HepG2 (cell line): Measurements from ENCODE around the gene ZNF626. TPM values are rescaled to one million over a fixed set of nuclear protein-coding genes. Genes with fewer than 3 reads are reported as not detected.

Experiments used
- ATF2 ChIP-seq: sonication (generic); formaldehyde crosslinking; IDR thresholded peaks from 2 replicates; pipeline ENCODE4 v1.4.0; 2020; ENCODE audit warnings: missing genetic modification reagents
- DDIT3 ChIP-seq: sonication (generic); formaldehyde crosslinking; IDR thresholded peaks from 2 replicates; pipeline ENCODE4 v1.4.0; 2020; ENCODE audit warnings: mild to moderate bottlenecking, missing genetic modification reagents
- DMAP1 ChIP-seq: IDR thresholded peaks from 2 replicates; pipeline ENCODE4 v1.6.1; 2016
- ETV5 ChIP-seq: IDR thresholded peaks from 2 replicates; pipeline ENCODE4 v1.6.1; 2018; ENCODE audit warnings: missing biosample characterization, missing genetic modification reagents, inconsistent platforms, borderline replicate concordance
- PHF21A ChIP-seq: sonication (generic); formaldehyde crosslinking; IDR thresholded peaks from 2 replicates; pipeline ENCODE4 v1.5.0; 2020; ENCODE audit warnings: mild to moderate bottlenecking, missing genetic modification reagents
- SOX13 ChIP-seq, 3 experiments: fragments of 450-650 bp in 1 of 3; sonication (generic) in 1 of 3; formaldehyde crosslinking in 1 of 3; IDR thresholded peaks in 2 of 3; conservative IDR thresholded peaks in 1 of 3; 2 replicates each; pipeline versions ENCODE4 v1.5.0 to v1.6.1; 2016 to 2020; ENCODE audit warnings: antibody characterized with exemption in 1 of 3, mild to moderate bottlenecking in 1 of 3, missing compliant biosample characterization in 1 of 3, missing genetic modification reagents in 1 of 3, moderate library complexity in 1 of 3
- THRA ChIP-seq: sonication (generic); formaldehyde crosslinking; IDR thresholded peaks from 2 replicates; pipeline ENCODE4 v1.4.0; 2020; ENCODE audit warnings: missing genetic modification reagents, borderline replicate concordance
- ZFAT ChIP-seq: sonication (generic); formaldehyde crosslinking; conservative IDR thresholded peaks from 2 replicates; pipeline ENCODE4 v1.8.1; 2023; ENCODE audit warnings: missing genetic modification reagents, inconsistent platforms
- ZFP91 ChIP-seq: sonication (generic); formaldehyde crosslinking; IDR thresholded peaks from 2 replicates; pipeline ENCODE4 v1.9.0; 2022; ENCODE audit warnings: missing genetic modification reagents, mild to moderate bottlenecking, borderline replicate concordance
- ZNF678 ChIP-seq: sonication (generic); formaldehyde crosslinking; IDR thresholded peaks from 2 replicates; pipeline ENCODE4 v1.4.0; 2020; ENCODE audit warnings: mild to moderate bottlenecking, missing genetic modification reagents
- ZNF777 ChIP-seq: sonication (generic); formaldehyde crosslinking; IDR thresholded peaks from 2 replicates; pipeline ENCODE4 v1.4.0; 2020; ENCODE audit warnings: missing genetic modification reagents
- ZSCAN30 ChIP-seq: sonication (generic); formaldehyde crosslinking; IDR thresholded peaks from 2 replicates; pipeline ENCODE4 v1.5.0; 2020; ENCODE audit warnings: mild to moderate bottlenecking, missing genetic modification reagents
- polyA plus RNA-seq, 8 experiments: library from polyadenylated mRNA; depleted of rRNA in 3 of 8; stranded (reverse) in 7 of 8; unstranded in 1 of 8; fragments of >200 nt; fragmentation: Illumina TruSeq in 4 of 8; extraction: Trizol in 4 of 8; gene quantifications; 2 replicates each; pipeline versions ENCODE4 v1.2.1 to v1.2.3, GENCODE V29; 2011 to 2016; ENCODE audit warnings: low read depth in 4 of 8, missing spikeins in 1 of 8, mixed read lengths in 1 of 8; ENCODE audit not compliant: insufficient read depth in 1 of 8
- total RNA-seq, 5 experiments: library from RNA; depleted of rRNA; stranded (reverse); fragments of >200 nt; fragmentation: Illumina TruSeq; extraction: Trizol; gene quantifications; 2 replicates each; pipeline ENCODE4 v1.2.3, GENCODE V29; 2016; ENCODE audit warnings: low read depth in 1 of 5
- TF ChIP-seq, protein P1 (sequence below): sonication (generic); formaldehyde crosslinking; IDR thresholded peaks from 2 replicates; pipeline ENCODE4 v1.5.0; 2020; ENCODE audit warnings: missing genetic modification reagents
- TF ChIP-seq, protein P2 (sequence below): sonication (generic); formaldehyde crosslinking; IDR thresholded peaks from 2 replicates; pipeline ENCODE4 v1.5.1; 2020; ENCODE audit warnings: missing genetic modification reagents, mild to moderate bottlenecking, borderline replicate concordance
- TF ChIP-seq, protein P3 (sequence below): sonication (generic); formaldehyde crosslinking; IDR thresholded peaks from 2 replicates; pipeline ENCODE4 v1.5.1; 2020; ENCODE audit warnings: missing genetic modification reagents, mild to moderate bottlenecking, borderline replicate concordance
- TF ChIP-seq, protein P4 (sequence below): sonication (generic); formaldehyde crosslinking; IDR thresholded peaks from 2 replicates; pipeline ENCODE4 v1.4.0; 2020; ENCODE audit warnings: mild to moderate bottlenecking, missing genetic modification reagents

The ZNF626 gene
- total and polyA plus RNA-seq, 2 of the 13 experiments (the other 11 are each of a cell fraction or from before 2014, with no cell fraction given): 3.5 to 4.1 TPM

DNA sequence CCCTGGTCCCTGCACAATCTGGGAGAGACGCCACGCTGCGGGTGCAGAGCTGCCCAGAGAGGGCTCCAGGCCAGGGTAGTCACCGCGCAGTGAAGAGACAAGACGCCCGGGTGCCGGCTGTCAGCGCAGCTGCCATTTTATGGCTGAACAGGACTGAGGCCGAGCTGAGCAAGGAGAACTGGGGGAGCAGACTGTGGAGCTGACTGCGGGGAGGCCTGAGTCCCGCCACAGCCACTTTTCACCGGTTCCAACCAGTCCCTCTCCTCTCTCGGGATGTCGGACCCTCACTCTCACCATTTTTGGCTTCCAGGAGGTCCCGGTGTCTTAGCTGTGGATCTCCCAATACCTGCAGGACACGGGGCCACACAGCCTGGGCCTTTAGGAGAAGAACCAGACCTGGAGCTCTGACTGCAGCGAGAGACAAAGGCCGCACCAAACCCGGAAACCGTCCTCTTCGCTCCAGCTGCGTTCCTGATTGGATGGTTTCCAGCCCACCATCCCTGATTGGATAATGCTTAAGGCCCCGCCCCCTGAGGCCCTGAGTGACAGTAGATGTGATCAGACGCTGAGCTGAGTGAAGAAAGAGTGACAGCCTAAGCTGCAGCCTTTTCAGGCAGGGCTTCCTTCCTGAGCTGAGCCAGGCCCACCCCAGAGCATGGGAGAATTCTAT is at the start of gene ZNF626 (continued):
- TF ChIP-seq, protein P1, sequence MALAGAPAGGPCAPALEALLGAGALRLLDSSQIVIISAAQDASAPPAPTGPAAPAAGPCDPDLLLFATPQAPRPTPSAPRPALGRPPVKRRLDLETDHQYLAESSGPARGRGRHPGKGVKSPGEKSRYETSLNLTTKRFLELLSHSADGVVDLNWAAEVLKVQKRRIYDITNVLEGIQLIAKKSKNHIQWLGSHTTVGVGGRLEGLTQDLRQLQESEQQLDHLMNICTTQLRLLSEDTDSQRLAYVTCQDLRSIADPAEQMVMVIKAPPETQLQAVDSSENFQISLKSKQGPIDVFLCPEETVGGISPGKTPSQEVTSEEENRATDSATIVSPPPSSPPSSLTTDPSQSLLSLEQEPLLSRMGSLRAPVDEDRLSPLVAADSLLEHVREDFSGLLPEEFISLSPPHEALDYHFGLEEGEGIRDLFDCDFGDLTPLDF (CRISPR knock-in tag): no peak
- TF ChIP-seq, protein P2, sequence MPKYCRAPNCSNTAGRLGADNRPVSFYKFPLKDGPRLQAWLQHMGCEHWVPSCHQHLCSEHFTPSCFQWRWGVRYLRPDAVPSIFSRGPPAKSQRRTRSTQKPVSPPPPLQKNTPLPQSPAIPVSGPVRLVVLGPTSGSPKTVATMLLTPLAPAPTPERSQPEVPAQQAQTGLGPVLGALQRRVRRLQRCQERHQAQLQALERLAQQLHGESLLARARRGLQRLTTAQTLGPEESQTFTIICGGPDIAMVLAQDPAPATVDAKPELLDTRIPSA: no peak
- TF ChIP-seq ETV5 (CRISPR knock-in tag) (no peak), ZFP91 (CRISPR knock-in tag) (no peak), ZNF678 (CRISPR knock-in tag) (no peak), SOX13 (IDR thresholded peaks at IDR 0.05) (no peak), SOX13 (CRISPR knock-in tag; conservative IDR thresholded peaks at IDR 0.05 in 1 of 2, IDR thresholded peaks at IDR 0.05 in 1 of 2) (no peak), DMAP1 (CRISPR knock-in tag) (no peak), ZFAT (CRISPR knock-in tag) (no peak), ZNF777 (CRISPR knock-in tag) (no peak), ZSCAN30 (CRISPR knock-in tag) (no peak), PHF21A (CRISPR knock-in tag) (no peak), THRA (CRISPR knock-in tag) (no peak), DDIT3 (no peak), ATF2 (CRISPR knock-in tag) (no peak)
- TF ChIP-seq, protein P3, sequence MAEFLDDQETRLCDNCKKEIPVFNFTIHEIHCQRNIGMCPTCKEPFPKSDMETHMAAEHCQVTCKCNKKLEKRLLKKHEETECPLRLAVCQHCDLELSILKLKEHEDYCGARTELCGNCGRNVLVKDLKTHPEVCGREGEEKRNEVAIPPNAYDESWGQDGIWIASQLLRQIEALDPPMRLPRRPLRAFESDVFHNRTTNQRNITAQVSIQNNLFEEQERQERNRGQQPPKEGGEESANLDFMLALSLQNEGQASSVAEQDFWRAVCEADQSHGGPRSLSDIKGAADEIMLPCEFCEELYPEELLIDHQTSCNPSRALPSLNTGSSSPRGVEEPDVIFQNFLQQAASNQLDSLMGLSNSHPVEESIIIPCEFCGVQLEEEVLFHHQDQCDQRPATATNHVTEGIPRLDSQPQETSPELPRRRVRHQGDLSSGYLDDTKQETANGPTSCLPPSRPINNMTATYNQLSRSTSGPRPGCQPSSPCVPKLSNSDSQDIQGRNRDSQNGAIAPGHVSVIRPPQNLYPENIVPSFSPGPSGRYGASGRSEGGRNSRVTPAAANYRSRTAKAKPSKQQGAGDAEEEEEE (CRISPR knock-in tag): no peak
- TF ChIP-seq, protein P4, sequence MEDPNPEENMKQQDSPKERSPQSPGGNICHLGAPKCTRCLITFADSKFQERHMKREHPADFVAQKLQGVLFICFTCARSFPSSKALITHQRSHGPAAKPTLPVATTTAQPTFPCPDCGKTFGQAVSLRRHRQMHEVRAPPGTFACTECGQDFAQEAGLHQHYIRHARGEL (CRISPR knock-in tag): no peak
